Osteocyte (in vitro differentiated cells): ENCODE data around the gene CYP24A1. TPM values are rescaled to one million over a fixed set of nuclear protein-coding genes. Genes with fewer than 3 reads are reported as not detected.

Source experiments
- DNase-seq: peaks from one replicate; pipeline ENCODE4 v3.0.0; 2021; ENCODE audit warnings: mixed read lengths; ENCODE audit not compliant: unreplicated experiment; ENCODE audit errors: extremely low spot score
- H3K27ac Mint-ChIP-seq: one replicate; pipeline ENCODE4 v1.8.0; 2021; ENCODE audit warnings: mild to moderate bottlenecking, mixed read lengths; ENCODE audit not compliant: unreplicated experiment
- H3K27me3 Mint-ChIP-seq: one replicate; pipeline ENCODE4 v1.8.0; 2021; ENCODE audit warnings: mixed read lengths; ENCODE audit not compliant: unreplicated experiment
- H3K36me3 Mint-ChIP-seq: one replicate; pipeline ENCODE4 v1.8.0; 2021; ENCODE audit warnings: mixed read lengths; ENCODE audit not compliant: unreplicated experiment
- H3K4me1 Mint-ChIP-seq: one replicate; pipeline ENCODE4 v1.8.0; 2021; ENCODE audit warnings: mixed read lengths; ENCODE audit not compliant: unreplicated experiment
- H3K4me3 Mint-ChIP-seq: one replicate; pipeline ENCODE4 v1.8.0; 2021; ENCODE audit warnings: mild to moderate bottlenecking, moderate library complexity, mixed read lengths; ENCODE audit not compliant: unreplicated experiment
- H3K9me3 Mint-ChIP-seq: one replicate; pipeline ENCODE4 v1.8.0; 2021; ENCODE audit warnings: mixed read lengths; ENCODE audit not compliant: unreplicated experiment
- CTCF ChIP-seq: fragments of 200-600 bp; sonication (generic); IDR thresholded peaks from 2 replicates; pipeline ENCODE4 v1.5.0; 2021; ENCODE audit warnings: antibody characterized with exemption, mild to moderate bottlenecking, moderate library complexity
- total RNA-seq: library from RNA; stranded (reverse); gene quantifications from 2 replicates; pipeline ENCODE4 v1.2.1, GENCODE V29; 2021

CYP24A1 gene
- total RNA-seq, 1 donor from 2014 or later, result not detected

- Mint-ChIP-seq H3K4me1 (no peaks in the 10 kb centered on the region), H3K36me3 (no peaks in the 10 kb centered on the region), H3K27ac (no peak overlapping the region), H3K27me3 (peaks cover 23% of the 10 kb centered on the region), H3K4me3 (no peak overlapping the region), H3K9me3 (no peaks in the 10 kb centered on the region)
- DNase-seq, result no peak
- TF ChIP-seq CTCF, result no peak
Observed at GRCh38 chr20:54152227-54153040, 21.4 kb downstream of the CYP24A1 start.

- Mint-ChIP-seq H3K4me1 (no peaks in the 10 kb centered on the region), H3K36me3 (no peaks in the 10 kb centered on the region), H3K27ac (no peak overlapping the region), H3K9me3 (no peaks in the 10 kb centered on the region), H3K27me3 (peaks cover 17% of the 10 kb centered on the region), H3K4me3 (no peak overlapping the region)
- TF ChIP-seq CTCF, result no peak
- no peak for DNase-seq
Observed at GRCh38 chr20:54151511-54152226, 22.1 kb downstream of the CYP24A1 start.

DNA sequence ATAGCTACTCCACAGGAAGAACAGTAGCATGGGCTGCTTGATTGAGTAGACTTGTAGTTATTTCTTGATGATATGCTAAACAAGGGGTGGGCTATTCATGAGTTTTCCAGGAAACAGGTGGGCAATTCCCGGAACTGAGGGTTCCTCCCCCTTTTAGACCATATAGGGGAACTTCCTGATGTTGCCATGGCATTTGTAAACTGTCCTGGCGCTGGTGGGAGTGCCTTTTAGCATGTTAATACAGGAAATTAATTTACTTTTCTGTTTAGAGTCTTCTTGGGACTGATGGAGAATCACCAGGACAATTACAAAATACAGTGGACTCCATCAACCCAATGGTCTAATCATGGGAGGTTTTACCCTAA, 22.7 kb downstream of the CYP24A1 start:
- no peak for DNase-seq
- Mint-ChIP-seq H3K4me1 (no peaks in the 10 kb centered on the region), H3K9me3 (no peaks in the 10 kb centered on the region), H3K36me3 (no peaks in the 10 kb centered on the region), H3K4me3 (no peak overlapping the region), H3K27me3 (peaks cover 14% of the 10 kb centered on the region), H3K27ac (no peak overlapping the region)
- no peak for TF ChIP-seq CTCF

GRCh38 chr20:54149765-54150264, 24.0 kb downstream of the CYP24A1 start:
- no peak overlapping the region for H3K4me3 Mint-ChIP-seq
- no peak overlapping the region for H3K27ac Mint-ChIP-seq
- H3K36me3 Mint-ChIP-seq, result no peaks in the 10 kb centered on the region
- no peaks in the 10 kb centered on the region for H3K4me1 Mint-ChIP-seq
- H3K9me3 Mint-ChIP-seq, result no peaks in the 10 kb centered on the region
- H3K27me3 Mint-ChIP-seq, result peaks cover 13% of the 10 kb centered on the region
- no peak for DNase-seq
- TF ChIP-seq CTCF, result no peak
